Prostate gland (tissue), 2 donors: ENCODE measurements around the gene PLCB1.

ENCODE experiments used
- CTCF ChIP-seq, 4 experiments: fragments of 200-600 bp in 2 of 4; fragments of 450-650 bp in 2 of 4; sonication (generic) in 2 of 4; IDR thresholded peaks; 1 replicate in 3 of 4; 2 replicates in 1 of 4; pipeline ENCODE4 v1.5.1; 2016 to 2019; ENCODE audit warnings: antibody characterized with exemption in 4 of 4, mild to moderate bottlenecking in 2 of 4, moderate library complexity in 2 of 4
- POLR2A ChIP-seq: fragments of 450-650 bp; IDR thresholded peaks from one replicate; pipeline ENCODE4 v1.6.1; 2016; ENCODE audit warnings: antibody characterized with exemption, mild to moderate bottlenecking
- POLR2AphosphoS5 ChIP-seq: sonication (generic); formaldehyde crosslinking; IDR thresholded peaks from one replicate; pipeline ENCODE4 v1.6.1; 2017; ENCODE audit warnings: antibody characterized with exemption

GRCh38 chr20:8363970-8364733, 232.1 kb downstream of the PLCB1 start:
- TF ChIP-seq CTCF (IDR thresholded peaks at IDR 0.05) (no peak), POLR2A (no peak), POLR2AphosphoS5 (no peak)
